ENCODE results near the gene MCOLN1. TPM values are rescaled to one million over a fixed set of nuclear protein-coding genes. Genes with fewer than 3 reads are reported as not detected.
A peak's percentile ranks its signal among the peaks of the same experiment; 100 is the strongest.

MCOLN1 gene
- total RNA-seq, 1 experiment from 2014 or later: 15.7 TPM

DNA sequence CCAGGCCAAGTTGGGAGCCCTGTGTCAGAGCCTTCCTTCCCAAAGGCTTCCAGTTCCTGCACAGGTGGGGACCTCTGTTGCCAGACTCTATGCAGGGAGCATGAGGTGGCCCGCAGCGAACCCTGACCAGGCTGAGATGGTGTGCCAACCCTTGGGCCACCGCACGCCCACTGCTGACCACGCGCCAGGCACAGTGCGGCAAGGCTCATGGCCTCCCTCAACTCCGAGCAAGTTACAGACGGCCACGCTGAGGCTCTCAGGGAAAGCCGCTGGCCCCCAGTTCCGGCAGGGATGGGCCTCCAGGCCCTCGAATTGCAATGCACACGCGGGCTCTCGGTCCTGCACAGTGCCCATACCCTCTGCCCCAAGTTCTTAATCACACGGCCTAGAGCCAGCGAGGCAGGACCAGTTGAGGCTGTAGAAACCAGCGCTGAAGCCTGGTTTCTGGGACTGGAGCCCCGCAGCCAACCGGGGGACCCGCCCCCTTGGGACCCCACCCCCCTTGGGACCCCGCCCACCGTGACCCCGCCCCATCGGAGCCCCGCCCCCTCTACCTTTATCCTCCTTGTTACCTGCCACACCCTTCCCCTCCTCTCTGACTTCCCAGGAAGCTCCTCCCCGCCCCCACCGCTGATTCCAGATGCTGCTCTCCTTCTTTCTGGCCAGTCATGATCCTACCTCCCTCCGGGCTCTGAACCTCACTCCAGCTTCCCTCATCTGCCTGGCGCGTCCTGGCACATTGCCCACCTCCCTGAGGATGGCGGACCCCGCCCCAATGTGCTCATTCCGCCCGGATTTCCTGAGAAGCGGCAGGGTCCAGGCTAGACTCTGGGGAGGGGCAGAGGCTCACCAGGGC is 39.6 kb upstream of the MCOLN1 start:
- Histone ChIP-seq H2BK20ac (ENCODE audit: low read depth, low read length, poor library complexity, severe bottlenecking) (no peak overlapping the region), H3T11ph (ENCODE audit: low read length) (no peak overlapping the region), H3K79me1 (ENCODE audit: insufficient read depth, low read depth, low read length, poor library complexity, severe bottlenecking) (no peaks in the 10 kb centered on the region), H3K9me3 (ENCODE audit: control insufficient read depth, low read depth, low read length) (no peaks in the 10 kb centered on the region), H3K23me2 (ENCODE audit: insufficient read length, low read depth, low read length, poor library complexity, severe bottlenecking) (peaks cover 4% of the 10 kb centered on the region), H2BK5ac (ENCODE audit: insufficient read length, low read length) (no peak overlapping the region), H2BK15ac (ENCODE audit: low read depth, low read length) (no peak overlapping the region), H2BK12ac (ENCODE audit: insufficient read length, low read depth, low read length) (no peak overlapping the region), H3K4me2 (ENCODE audit: insufficient read depth, insufficient read length, low read length) (peak overlapping the region; percentile 58), H3K56ac (ENCODE audit: insufficient read length, low read depth, low read length) (no peak overlapping the region), H3K23ac (ENCODE audit: insufficient read length, low read depth, low read length) (no peak overlapping the region), H4K5ac (ENCODE audit: insufficient read length, low read depth, low read length) (no peak overlapping the region), H3K27me3 (ENCODE audit: insufficient read depth, low read length) (no peaks in the 10 kb centered on the region), H2AK5ac (ENCODE audit: insufficient read length, low read length) (no peak overlapping the region), H3K9ac (ENCODE audit: extremely low read depth, insufficient read length, low read length) (peak overlapping the region; percentile 9), H2BK120ac (ENCODE audit: low read depth, low read length, poor library complexity, severe bottlenecking) (no peak overlapping the region), H4K20me1 (ENCODE audit: control insufficient read depth, insufficient read depth, insufficient read length) (no peaks in the 10 kb centered on the region), H4K8ac (replicated peaks; ENCODE audit: insufficient read length, low read depth, low read length) (no peak overlapping the region), H3K79me2 (ENCODE audit: insufficient read depth, low read length) (no peaks in the 10 kb centered on the region), H4K91ac (ENCODE audit: insufficient read length, low read depth, low read length) (no peak overlapping the region), H3K4ac (ENCODE audit: low read depth, low read length) (no peak overlapping the region), H2AFZ (ENCODE audit: low read length) (peak overlapping the region; percentile 18), H3K27ac (ENCODE audit: insufficient read length, low read depth, low read length) (no peak overlapping the region), H3K14ac (ENCODE audit: insufficient read depth, low read length) (peak overlapping the region; percentile 85), H3K18ac (ENCODE audit: insufficient read length, low read depth, low read length) (peak overlapping the region; percentile 56), H3K4me1 (ENCODE audit: insufficient read depth, low read length) (no peaks in the 10 kb centered on the region; the same call in 1 of the 2 replicates)
- H3K27ac Mint-ChIP-seq: peak overlapping the region; percentile 94 to 97 (median 94); a peak in 6 of 7 replicates
- DNase-seq: peak; percentile 97
- no peaks in the 10 kb centered on the region for H3K27me3 Mint-ChIP-seq (ENCODE audit: low read depth)
- peak overlapping the region; percentile 63 to 77 for H3K4me3 Mint-ChIP-seq
- H3K9me3 Mint-ChIP-seq: no peaks in the 10 kb centered on the region
- H3K4me1 Mint-ChIP-seq: peaks cover 14 to 24% of the 10 kb centered on the region in 2 experiments
- H3K36me3 Mint-ChIP-seq (ENCODE audit: insufficient read depth in 1 of 3, low read depth in 3 of 3): no peaks in the 10 kb centered on the region
- no CpG with 5 or more reads among the region's 37 CpGs for WGBS (ENCODE audit: extremely low coverage, insufficient read length, low lambda C conversion rate)
- TF ChIP-seq, protein P1, sequence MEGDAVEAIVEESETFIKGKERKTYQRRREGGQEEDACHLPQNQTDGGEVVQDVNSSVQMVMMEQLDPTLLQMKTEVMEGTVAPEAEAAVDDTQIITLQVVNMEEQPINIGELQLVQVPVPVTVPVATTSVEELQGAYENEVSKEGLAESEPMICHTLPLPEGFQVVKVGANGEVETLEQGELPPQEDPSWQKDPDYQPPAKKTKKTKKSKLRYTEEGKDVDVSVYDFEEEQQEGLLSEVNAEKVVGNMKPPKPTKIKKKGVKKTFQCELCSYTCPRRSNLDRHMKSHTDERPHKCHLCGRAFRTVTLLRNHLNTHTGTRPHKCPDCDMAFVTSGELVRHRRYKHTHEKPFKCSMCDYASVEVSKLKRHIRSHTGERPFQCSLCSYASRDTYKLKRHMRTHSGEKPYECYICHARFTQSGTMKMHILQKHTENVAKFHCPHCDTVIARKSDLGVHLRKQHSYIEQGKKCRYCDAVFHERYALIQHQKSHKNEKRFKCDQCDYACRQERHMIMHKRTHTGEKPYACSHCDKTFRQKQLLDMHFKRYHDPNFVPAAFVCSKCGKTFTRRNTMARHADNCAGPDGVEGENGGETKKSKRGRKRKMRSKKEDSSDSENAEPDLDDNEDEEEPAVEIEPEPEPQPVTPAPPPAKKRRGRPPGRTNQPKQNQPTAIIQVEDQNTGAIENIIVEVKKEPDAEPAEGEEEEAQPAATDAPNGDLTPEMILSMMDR (conservative IDR thresholded peaks at IDR 0.05): no peak

All from H9 (cell line).